GM10248 (cell line): Measurements from ENCODE around the gene MYZAP.

ENCODE experiments used
- CTCF ChIA-PET: fragments of 300-600 bp; sonication (Branson Sonifier 250); formaldehyde crosslinking; extraction: SDS; loops from one replicate; lab custom pipeline; 2021; ENCODE audit warnings: antibody characterized with exemption; lab: Yijun Ruan, JAX
- POLR2A ChIA-PET: fragments of 350-650 bp; sonication (Branson Sonifier 250); formaldehyde crosslinking; extraction: SDS; loops from one replicate; lab custom pipeline; 2020; ENCODE audit warnings: antibody characterized with exemption; lab: Yijun Ruan, JAX
- DNase-seq: peaks from one replicate; pipeline ENCODE4 v3.0.0; 2012; ENCODE audit errors: extremely low spot score
- TF ChIP-seq, protein P1 (sequence below): IDR thresholded peaks from 2 replicates; pipeline ENCODE4 v1.5.1; 2012; ENCODE audit warnings: mild to moderate bottlenecking, low read depth; ENCODE audit errors: extremely low read depth, missing control alignments, control extremely low read depth

The MYZAP gene

DNA sequence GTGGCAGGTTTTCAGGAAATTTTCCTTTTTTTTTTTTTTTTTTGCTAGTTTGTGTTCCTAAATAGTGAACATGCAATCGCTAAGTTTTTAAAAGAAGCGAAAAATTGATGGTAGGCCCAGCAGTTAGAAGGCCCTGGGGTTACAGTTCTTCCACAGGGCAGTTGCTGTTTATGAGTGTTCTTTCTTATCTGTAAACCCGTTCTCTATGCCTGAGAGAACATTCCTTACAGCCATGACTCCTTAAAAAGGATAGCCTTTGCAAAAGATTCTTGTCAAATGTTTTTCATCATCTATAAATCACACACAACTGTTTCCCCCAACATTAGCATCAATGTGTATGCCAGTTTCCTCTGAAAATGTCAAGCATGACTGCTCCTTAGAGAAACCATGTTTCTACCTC is 23.8 kb upstream of the MYZAP start:
- POLR2A ChIA-PET: no interaction called here
- TF ChIP-seq, protein P1, sequence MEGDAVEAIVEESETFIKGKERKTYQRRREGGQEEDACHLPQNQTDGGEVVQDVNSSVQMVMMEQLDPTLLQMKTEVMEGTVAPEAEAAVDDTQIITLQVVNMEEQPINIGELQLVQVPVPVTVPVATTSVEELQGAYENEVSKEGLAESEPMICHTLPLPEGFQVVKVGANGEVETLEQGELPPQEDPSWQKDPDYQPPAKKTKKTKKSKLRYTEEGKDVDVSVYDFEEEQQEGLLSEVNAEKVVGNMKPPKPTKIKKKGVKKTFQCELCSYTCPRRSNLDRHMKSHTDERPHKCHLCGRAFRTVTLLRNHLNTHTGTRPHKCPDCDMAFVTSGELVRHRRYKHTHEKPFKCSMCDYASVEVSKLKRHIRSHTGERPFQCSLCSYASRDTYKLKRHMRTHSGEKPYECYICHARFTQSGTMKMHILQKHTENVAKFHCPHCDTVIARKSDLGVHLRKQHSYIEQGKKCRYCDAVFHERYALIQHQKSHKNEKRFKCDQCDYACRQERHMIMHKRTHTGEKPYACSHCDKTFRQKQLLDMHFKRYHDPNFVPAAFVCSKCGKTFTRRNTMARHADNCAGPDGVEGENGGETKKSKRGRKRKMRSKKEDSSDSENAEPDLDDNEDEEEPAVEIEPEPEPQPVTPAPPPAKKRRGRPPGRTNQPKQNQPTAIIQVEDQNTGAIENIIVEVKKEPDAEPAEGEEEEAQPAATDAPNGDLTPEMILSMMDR: no peak
- CTCF ChIA-PET: interaction anchor here (0.6 to 0.9 kb wide), 2 partner anchors 19 to 197 kb away, joined by 3 read pairs; no protein-coding TSS in a partner anchor
- no peak for DNase-seq

DNA sequence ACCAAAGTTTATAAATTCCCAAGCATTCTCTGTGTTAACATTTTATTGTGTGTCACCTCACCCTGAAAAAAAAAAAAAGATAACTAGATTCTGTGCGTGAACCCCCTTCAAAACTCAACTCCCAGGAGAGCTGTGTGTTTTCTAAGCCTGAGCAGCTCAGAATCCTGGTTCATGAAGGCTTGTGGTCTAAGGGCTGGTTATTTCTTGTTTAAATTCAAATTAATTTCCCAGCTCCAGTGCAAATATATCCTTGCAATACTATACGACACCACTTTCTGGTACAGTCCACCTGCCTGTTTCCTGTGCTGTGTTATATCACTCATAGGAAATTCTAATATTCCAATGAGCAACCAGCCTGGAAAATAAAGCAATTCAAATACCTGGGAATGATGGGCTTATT is 23.4 kb upstream of the MYZAP start:
- CTCF ChIA-PET: interaction anchor here (0.6 to 1.7 kb wide), 3 partner anchors 9 to 197 kb away, joined by 3 to 5 read pairs (median 5); no protein-coding TSS in a partner anchor
- TF ChIP-seq, protein P1: no peak
- DNase-seq: no peak
- POLR2A ChIA-PET: no interaction called here

DNA sequence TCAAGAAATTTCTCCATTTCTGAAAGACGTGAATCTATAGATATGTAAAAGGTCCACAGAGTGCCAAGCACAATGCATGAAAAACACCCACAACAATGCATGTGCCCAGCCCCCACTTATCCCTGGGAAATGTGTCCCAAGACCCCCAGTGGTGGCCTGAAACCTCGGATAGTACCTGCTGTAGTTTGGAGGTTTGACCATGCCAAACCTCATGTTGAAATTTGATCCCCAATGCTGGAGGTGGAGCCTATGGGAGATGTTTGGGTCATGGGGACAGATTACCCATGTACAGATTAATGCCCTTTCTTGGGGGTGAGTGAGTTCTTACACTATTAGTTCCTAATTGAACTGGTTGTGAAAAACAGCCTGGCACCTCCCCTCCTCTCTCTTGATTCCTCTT is 21.4 kb upstream of the MYZAP start:
- CTCF ChIA-PET: no interaction called here
- TF ChIP-seq, protein P1: no peak
- POLR2A ChIA-PET: no interaction called here
- DNase-seq: no peak

DNA sequence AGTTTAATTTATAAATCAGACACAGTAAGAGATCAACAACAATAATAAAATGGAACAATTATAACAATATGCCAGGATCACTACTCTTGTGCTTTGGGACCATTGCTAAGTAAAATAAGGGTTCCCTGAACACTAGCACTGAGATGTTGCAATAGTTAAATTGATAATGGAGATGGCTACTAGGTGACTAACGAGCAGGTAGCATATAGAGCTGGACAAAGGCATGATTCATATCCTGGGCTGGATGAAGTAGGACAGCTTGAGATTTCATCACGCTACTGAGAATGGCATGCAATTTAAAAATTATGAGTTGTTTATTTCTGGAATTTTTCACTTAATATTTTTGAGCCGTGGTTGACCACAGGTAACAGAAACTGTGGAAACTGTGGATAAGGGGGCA is 20.7 kb upstream of the MYZAP start:
- TF ChIP-seq, protein P1: no peak
- POLR2A ChIA-PET: no interaction called here
- DNase-seq: no peak
- CTCF ChIA-PET: no interaction called here

DNA sequence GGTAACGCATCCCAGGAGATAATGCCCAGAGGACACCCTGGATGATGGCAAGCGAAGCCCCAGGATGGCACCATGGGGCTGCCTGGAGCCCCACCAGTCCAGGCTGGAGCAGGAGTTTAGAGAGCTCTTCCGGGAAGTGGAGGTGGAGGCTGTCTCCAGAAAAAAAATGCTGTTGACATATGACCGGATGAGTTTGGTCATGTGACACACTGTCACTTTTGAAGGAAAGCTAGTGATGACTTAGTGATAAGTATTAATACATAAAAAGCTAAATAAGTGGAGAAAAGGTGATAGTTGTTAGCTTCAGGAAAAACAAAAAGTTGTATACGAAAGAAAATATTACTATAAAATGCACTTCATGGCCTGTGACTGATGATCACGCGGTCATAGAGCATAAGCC is 20.0 kb upstream of the MYZAP start:
- no peak for DNase-seq
- TF ChIP-seq, protein P1: no peak
- CTCF ChIA-PET: interaction anchor here (1.1 to 2.7 kb wide), 4 partner anchors 11 to 44 kb away, joined by 3 to 8 read pairs (median 6); no protein-coding TSS in a partner anchor
- POLR2A ChIA-PET: no interaction called here

DNA sequence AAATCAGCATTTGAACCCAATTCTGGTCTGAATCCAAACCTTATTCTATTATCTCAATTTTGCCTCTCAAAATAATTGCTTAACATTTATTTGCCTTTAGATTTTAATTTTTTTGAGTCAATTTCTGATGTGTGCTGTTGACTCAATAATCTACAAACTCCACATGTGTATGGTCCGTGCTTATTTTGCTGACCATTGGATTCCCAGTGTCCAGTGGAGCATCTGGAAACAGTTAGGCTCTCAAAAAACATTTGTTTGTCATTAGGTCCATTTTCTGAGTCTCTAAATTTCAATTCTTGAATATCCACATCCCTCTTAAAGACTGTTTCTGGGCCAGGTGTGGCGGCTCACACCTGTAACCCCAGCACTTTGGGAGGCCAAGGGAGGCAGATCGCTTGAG is 19.2 kb upstream of the MYZAP start:
- DNase-seq: no peak
- ChIA-PET POLR2A (no interaction called here), CTCF (interaction anchor here (1.1 to 2.7 kb wide), 4 partner anchors 11 to 45 kb away, joined by 3 to 8 read pairs (median 6); no protein-coding TSS in a partner anchor)
- TF ChIP-seq, protein P1: no peak
